ENCODE data around the gene DPP10.

GRCh38 chr2:114450639-114451038, 8.2 kb downstream of the DPP10 start:
- TF ChIP-seq CTCF (IDR thresholded peaks at IDR 0.05), result no peak
- TF ChIP-seq POLR2A (IDR thresholded peaks at IDR 0.05), result no peak
- no peak for TF ChIP-seq POLR2AphosphoS5 (IDR thresholded peaks at IDR 0.05)

Data from sigmoid colon (tissue), 4 donors.